ENCODE measurements around the gene ANKMY2. TPM values are rescaled to one million over a fixed set of nuclear protein-coding genes. Genes with fewer than 3 reads are reported as not detected.

Gene ANKMY2
- total and polyA plus RNA-seq, 9 donors, result 9.9 to 26.5 (median 21.7) TPM

DNA sequence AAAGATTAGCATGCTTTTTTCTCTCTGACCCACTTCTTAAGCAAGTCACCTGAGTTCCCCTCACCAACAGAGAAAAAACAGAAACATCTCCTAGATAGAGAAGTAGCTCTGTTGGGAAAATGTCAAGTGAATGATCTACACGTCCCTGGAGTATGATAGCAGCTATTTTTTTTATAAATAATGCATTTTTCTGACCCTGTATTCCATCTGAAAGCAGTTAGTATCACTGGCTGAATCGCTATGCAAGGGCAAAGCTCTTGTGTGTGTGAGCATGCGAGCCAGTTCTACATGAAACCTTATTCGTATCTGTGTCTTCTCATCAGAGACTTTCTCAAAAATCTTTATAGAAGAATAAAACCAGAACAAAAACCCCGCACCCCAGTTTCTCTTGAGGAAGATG lies 8.2 kb downstream of the ANKMY2 start:
- Histone ChIP-seq H3K36me3 (no peaks in the 10 kb centered on the region), H3K9me3 (no peaks in the 10 kb centered on the region), H3K27ac (no peak overlapping the region), H3K4me1 (ENCODE audit: insufficient read depth) (peaks cover 2% of the 10 kb centered on the region), H3K4me3 (no peak overlapping the region), H3K27me3 (no peaks in the 10 kb centered on the region)
- no peak for TF ChIP-seq EP300 (IDR thresholded peaks at IDR 0.05)
- no peak for TF ChIP-seq POLR2A (IDR thresholded peaks at IDR 0.05)
- TF ChIP-seq, protein P1, sequence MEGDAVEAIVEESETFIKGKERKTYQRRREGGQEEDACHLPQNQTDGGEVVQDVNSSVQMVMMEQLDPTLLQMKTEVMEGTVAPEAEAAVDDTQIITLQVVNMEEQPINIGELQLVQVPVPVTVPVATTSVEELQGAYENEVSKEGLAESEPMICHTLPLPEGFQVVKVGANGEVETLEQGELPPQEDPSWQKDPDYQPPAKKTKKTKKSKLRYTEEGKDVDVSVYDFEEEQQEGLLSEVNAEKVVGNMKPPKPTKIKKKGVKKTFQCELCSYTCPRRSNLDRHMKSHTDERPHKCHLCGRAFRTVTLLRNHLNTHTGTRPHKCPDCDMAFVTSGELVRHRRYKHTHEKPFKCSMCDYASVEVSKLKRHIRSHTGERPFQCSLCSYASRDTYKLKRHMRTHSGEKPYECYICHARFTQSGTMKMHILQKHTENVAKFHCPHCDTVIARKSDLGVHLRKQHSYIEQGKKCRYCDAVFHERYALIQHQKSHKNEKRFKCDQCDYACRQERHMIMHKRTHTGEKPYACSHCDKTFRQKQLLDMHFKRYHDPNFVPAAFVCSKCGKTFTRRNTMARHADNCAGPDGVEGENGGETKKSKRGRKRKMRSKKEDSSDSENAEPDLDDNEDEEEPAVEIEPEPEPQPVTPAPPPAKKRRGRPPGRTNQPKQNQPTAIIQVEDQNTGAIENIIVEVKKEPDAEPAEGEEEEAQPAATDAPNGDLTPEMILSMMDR (IDR thresholded peaks at IDR 0.05), result no peak
- WGBS, 3 donors, result 41 to 59% (median 55%) methylated on average over 5 of the region's 5 CpGs
- intact Hi-C loops (cut with DNase I), result no loop called here
- no peak for DNase-seq

DNA sequence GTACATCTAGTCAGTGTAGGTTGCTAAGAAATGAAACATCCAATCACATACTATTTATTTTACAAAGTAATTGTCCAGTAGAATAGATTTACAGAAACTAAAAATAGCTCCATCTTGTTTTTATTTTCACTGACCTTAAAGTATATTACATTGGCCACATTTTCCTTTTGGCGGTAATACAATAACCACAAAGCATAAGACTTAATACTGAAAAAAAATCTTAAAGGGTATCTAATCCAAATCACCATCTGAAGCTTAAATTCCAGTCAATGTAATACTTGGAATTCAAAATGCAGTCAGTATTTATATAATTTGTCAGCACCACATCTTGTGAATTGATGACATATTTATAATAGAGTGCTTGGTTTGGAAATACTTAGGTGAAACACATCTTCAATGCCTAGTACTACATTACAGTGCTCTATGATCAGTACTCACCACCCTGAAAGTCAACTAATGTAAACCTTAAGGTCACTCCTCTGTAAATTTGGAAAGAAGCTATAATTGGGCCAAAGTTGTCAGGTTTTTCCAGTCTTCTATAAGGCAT lies 8.9 kb downstream of the ANKMY2 start:
- 56 to 72% (median 70%) methylated on average over 1 of the region's 1 CpG for WGBS, 3 donors
- no peak for DNase-seq
- Histone ChIP-seq H3K27ac (no peak overlapping the region), H3K27me3 (no peaks in the 10 kb centered on the region), H3K36me3 (no peaks in the 10 kb centered on the region), H3K4me1 (ENCODE audit: insufficient read depth) (peaks cover 2% of the 10 kb centered on the region), H3K4me3 (no peak overlapping the region), H3K9me3 (no peaks in the 10 kb centered on the region)
- intact Hi-C loops (cut with DNase I), result no loop called here
- TF ChIP-seq EP300 (IDR thresholded peaks at IDR 0.05), result no peak
- TF ChIP-seq POLR2A (IDR thresholded peaks at IDR 0.05), result no peak
- TF ChIP-seq, protein P1 (IDR thresholded peaks at IDR 0.05), result no peak

- no peak for DNase-seq
- H3K27me3 ChIP-seq, result no peaks in the 10 kb centered on the region
- H3K27ac ChIP-seq, result no peak overlapping the region
- no peaks in the 10 kb centered on the region for H3K9me3 ChIP-seq
- no peaks in the 10 kb centered on the region for H3K36me3 ChIP-seq
- WGBS, 3 donors, result 40 to 66% (median 63%) methylated on average over 4 of the region's 4 CpGs
- H3K4me1 ChIP-seq (ENCODE audit: insufficient read depth), result peaks cover 2% of the 10 kb centered on the region
- intact Hi-C loops (cut with DNase I), result no loop called here
- no peak for TF ChIP-seq POLR2A (IDR thresholded peaks at IDR 0.05)
- TF ChIP-seq, protein P1 (IDR thresholded peaks at IDR 0.05), result no peak
- no peak for TF ChIP-seq EP300 (IDR thresholded peaks at IDR 0.05)
- no peak overlapping the region for H3K4me3 ChIP-seq
Measured at GRCh38 chr7:16634271-16634738, 11.2 kb downstream of the ANKMY2 start.

- TF ChIP-seq, protein P1 (IDR thresholded peaks at IDR 0.05), result no peak
- TF ChIP-seq POLR2A (IDR thresholded peaks at IDR 0.05), result no peak
- TF ChIP-seq EP300 (IDR thresholded peaks at IDR 0.05), result no peak
Measured at GRCh38 chr7:16630654-16631053, 14.9 kb downstream of the ANKMY2 start.

More at GRCh38 chr7:16630654-16631053, 14.9 kb downstream of the ANKMY2 start:
- Histone ChIP-seq H3K4me3 (no peak overlapping the region), H3K27ac (no peak overlapping the region), H3K4me1 (ENCODE audit: insufficient read depth) (no peaks in the 10 kb centered on the region), H3K27me3 (no peaks in the 10 kb centered on the region), H3K36me3 (no peaks in the 10 kb centered on the region), H3K9me3 (no peaks in the 10 kb centered on the region)
- intact Hi-C loops (cut with DNase I), result no loop called here
- DNase-seq, result no peak
- WGBS, 3 donors, result 79 to 93% (median 90%) methylated on average over 1 of the region's 1 CpG

All from ovary (tissue), 9 donors.